ENCODE results near the gene SOX4. TPM values are rescaled to one million over a fixed set of nuclear protein-coding genes. Genes with fewer than 3 reads are reported as not detected.

SOX4 gene
- total RNA-seq, 2 experiments from 2014 or later, result 0.71 to 0.83 TPM

- Mint-ChIP-seq H3K27me3 (ENCODE audit: low read depth) (peaks cover 41% of the 10 kb centered on the region), H3K4me1 (ENCODE audit: low read depth) (peaks cover 14% of the 10 kb centered on the region), H3K36me3 (ENCODE audit: low read depth) (no peaks in the 10 kb centered on the region), H3K27ac (no peak overlapping the region), H3K9me3 (ENCODE audit: insufficient read depth) (peaks cover 6% of the 10 kb centered on the region), H3K4me3 (peak overlapping the region; percentile 86)
- ATAC-seq, result no peak
- POLR2A ChIA-PET, result no interaction called here
- CTCF ChIA-PET, result interaction anchor here (3.2 kb wide), 1 partner anchor 1022 kb away, joined by 58 read pairs; no protein-coding TSS in a partner anchor
- no peak for DNase-seq
Observed at GRCh38 chr6:21586740-21587178, 6.8 kb upstream of the SOX4 start.

GRCh38 chr6:21587179-21587960, 6.2 kb upstream of the SOX4 start:
- Mint-ChIP-seq H3K27ac (peak overlapping the region; percentile 51), H3K27me3 (ENCODE audit: low read depth) (peaks cover 45% of the 10 kb centered on the region), H3K9me3 (ENCODE audit: insufficient read depth) (peaks cover under 1% of the 10 kb centered on the region), H3K36me3 (ENCODE audit: low read depth) (no peaks in the 10 kb centered on the region), H3K4me3 (peak overlapping the region; percentile 86), H3K4me1 (ENCODE audit: low read depth) (peaks cover 14% of the 10 kb centered on the region)
- POLR2A ChIA-PET, result interaction anchor here (1.1 kb wide), 1 partner anchor 9 kb away, joined by 3 read pairs; no protein-coding TSS in a partner anchor
- CTCF ChIA-PET, result interaction anchor here (1.1 to 3.2 kb wide), 5 partner anchors 11 to 1050 kb away, joined by 3 to 58 read pairs (median 4); no protein-coding TSS in a partner anchor
- ATAC-seq, result peak; percentile 36
- DNase-seq, result peak; percentile 44

GRCh38 chr6:21587961-21588480, 5.5 kb upstream of the SOX4 start:
- peaks cover 50% of the 10 kb centered on the region for H3K27me3 Mint-ChIP-seq (ENCODE audit: low read depth)
- H3K4me3 Mint-ChIP-seq, result peak overlapping the region; percentile 86
- H3K4me1 Mint-ChIP-seq (ENCODE audit: low read depth), result peaks cover 14% of the 10 kb centered on the region
- DNase-seq (peak; percentile 49), ATAC-seq (peak; percentile 45)
- POLR2A ChIA-PET, result interaction anchor here (0.6 to 1.5 kb wide), 8 partner anchors 9 to 1023 kb away, joined by 3 to 4 read pairs (median 3); no protein-coding TSS in a partner anchor
- CTCF ChIA-PET, result interaction anchor here (0.7 to 3.2 kb wide), 12 partner anchors 10 to 1050 kb away, joined by 3 to 58 read pairs (median 3); no protein-coding TSS in a partner anchor
- H3K9me3 Mint-ChIP-seq (ENCODE audit: insufficient read depth), result no peaks in the 10 kb centered on the region
- H3K36me3 Mint-ChIP-seq (ENCODE audit: low read depth), result no peaks in the 10 kb centered on the region
- peak overlapping the region; percentile 51 for H3K27ac Mint-ChIP-seq

- H3K4me3 Mint-ChIP-seq, result peak overlapping the region; percentile 86
- peak; percentile 63 for DNase-seq
- peaks cover 14% of the 10 kb centered on the region for H3K4me1 Mint-ChIP-seq (ENCODE audit: low read depth)
- H3K27me3 Mint-ChIP-seq (ENCODE audit: low read depth), result peaks cover 50% of the 10 kb centered on the region
- peak overlapping the region; percentile 51 for H3K27ac Mint-ChIP-seq
- peak; percentile 65 for ATAC-seq
- H3K36me3 Mint-ChIP-seq (ENCODE audit: low read depth), result no peaks in the 10 kb centered on the region
- no peaks in the 10 kb centered on the region for H3K9me3 Mint-ChIP-seq (ENCODE audit: insufficient read depth)
- POLR2A ChIA-PET, result interaction anchor here (0.6 to 1.5 kb wide), 8 partner anchors 8 to 1024 kb away, joined by 3 to 4 read pairs (median 3); no protein-coding TSS in a partner anchor
- CTCF ChIA-PET, result interaction anchor here (0.5 to 3.2 kb wide), 19 partner anchors 10 to 1051 kb away, joined by 3 to 58 read pairs (median 3); no protein-coding TSS in a partner anchor
Observed at GRCh38 chr6:21588481-21589351, 4.8 kb upstream of the SOX4 start.

- H3K27ac Mint-ChIP-seq, result peak overlapping the region; percentile 14
- H3K27me3 Mint-ChIP-seq (ENCODE audit: low read depth), result peaks cover 50% of the 10 kb centered on the region
- peaks cover 16% of the 10 kb centered on the region for H3K4me1 Mint-ChIP-seq (ENCODE audit: low read depth)
- ChIA-PET CTCF (interaction anchor here (0.7 to 3.2 kb wide), 8 partner anchors 9 to 1030 kb away, joined by 3 to 58 read pairs (median 4); no protein-coding TSS in a partner anchor), POLR2A (interaction anchor here (1.5 kb wide), 1 partner anchor 871 kb away, joined by 3 read pairs; no protein-coding TSS in a partner anchor)
- H3K9me3 Mint-ChIP-seq (ENCODE audit: insufficient read depth), result no peaks in the 10 kb centered on the region
- H3K36me3 Mint-ChIP-seq (ENCODE audit: low read depth), result no peaks in the 10 kb centered on the region
- DNase-seq (peak; percentile 85), ATAC-seq (peak; percentile 66)
- peak overlapping the region; percentile 86 for H3K4me3 Mint-ChIP-seq
Observed at GRCh38 chr6:21589352-21590345, 3.9 kb upstream of the SOX4 start.

GRCh38 chr6:21590346-21590745, 3.2 kb upstream of the SOX4 start:
- DNase-seq, result no peak
- no peak overlapping the region for H3K4me3 Mint-ChIP-seq
- no peak for ATAC-seq
- H3K9me3 Mint-ChIP-seq (ENCODE audit: insufficient read depth), result no peaks in the 10 kb centered on the region
- ChIA-PET POLR2A (no interaction called here), CTCF (interaction anchor here (0.7 kb wide), 1 partner anchor 324 kb away, joined by 3 read pairs; no protein-coding TSS in a partner anchor)
- H3K27me3 Mint-ChIP-seq (ENCODE audit: low read depth), result peaks cover 51% of the 10 kb centered on the region
- H3K27ac Mint-ChIP-seq, result no peak overlapping the region
- no peaks in the 10 kb centered on the region for H3K36me3 Mint-ChIP-seq (ENCODE audit: low read depth)
- peaks cover 18% of the 10 kb centered on the region for H3K4me1 Mint-ChIP-seq (ENCODE audit: low read depth)

- CTCF ChIA-PET, result interaction anchor here (0.9 kb wide), 1 partner anchor 1027 kb away, joined by 6 read pairs; no protein-coding TSS in a partner anchor
- no peak for ATAC-seq
- no peak overlapping the region for H3K27ac Mint-ChIP-seq
- H3K4me1 Mint-ChIP-seq (ENCODE audit: low read depth), result peaks cover 26% of the 10 kb centered on the region
- no peaks in the 10 kb centered on the region for H3K36me3 Mint-ChIP-seq (ENCODE audit: low read depth)
- no peak for DNase-seq
- no peaks in the 10 kb centered on the region for H3K9me3 Mint-ChIP-seq (ENCODE audit: insufficient read depth)
- POLR2A ChIA-PET, result no interaction called here
- H3K27me3 Mint-ChIP-seq (ENCODE audit: low read depth), result peaks cover 49% of the 10 kb centered on the region
- no peak overlapping the region for H3K4me3 Mint-ChIP-seq
Observed at GRCh38 chr6:21591446-21591845, 2.1 kb upstream of the SOX4 start.

GRCh38 chr6:21592953-21593352, 598 bp upstream of the SOX4 start:
- no peak for ATAC-seq
- Mint-ChIP-seq H3K36me3 (ENCODE audit: low read depth) (no peaks in the 10 kb centered on the region), H3K27me3 (ENCODE audit: low read depth) (peaks cover 45% of the 10 kb centered on the region), H3K27ac (no peak overlapping the region), H3K4me3 (no peak overlapping the region), H3K4me1 (ENCODE audit: low read depth) (peaks cover 28% of the 10 kb centered on the region), H3K9me3 (ENCODE audit: insufficient read depth) (no peaks in the 10 kb centered on the region)
- no peak for DNase-seq
- ChIA-PET CTCF (interaction anchor here (1.0 to 2.6 kb wide), 2 partner anchors 1029 to 1042 kb away, joined by 3 to 18 read pairs; no protein-coding TSS in a partner anchor), POLR2A (interaction anchor here (0.8 kb wide), 1 partner anchor 475 kb away, joined by 3 read pairs; no protein-coding TSS in a partner anchor)

GRCh38 chr6:21593927-21594415, 420 bp downstream of the SOX4 start:
- Mint-ChIP-seq H3K4me3 (no peak overlapping the region), H3K27ac (no peak overlapping the region), H3K9me3 (ENCODE audit: insufficient read depth) (no peaks in the 10 kb centered on the region), H3K36me3 (ENCODE audit: low read depth) (no peaks in the 10 kb centered on the region), H3K27me3 (ENCODE audit: low read depth) (peaks cover 53% of the 10 kb centered on the region), H3K4me1 (ENCODE audit: low read depth) (peaks cover 29% of the 10 kb centered on the region)
- POLR2A ChIA-PET, result interaction anchor here (0.6 to 1.2 kb wide), 4 partner anchors 11 to 1038 kb away, joined by 3 to 4 read pairs (median 4); no protein-coding TSS in a partner anchor
- ATAC-seq (peak; percentile 35), DNase-seq (peak; percentile 33)
- CTCF ChIA-PET, result interaction anchor here (0.8 to 2.6 kb wide), 2 partner anchors 1030 to 1189 kb away, joined by 3 to 18 read pairs; no protein-coding TSS in a partner anchor
